ENCODE data around the gene POPDC2. TPM values are rescaled to one million over a fixed set of nuclear protein-coding genes. Genes with fewer than 3 reads are reported as not detected.
A peak's percentile ranks its signal among the peaks of the same experiment; 100 is the strongest.
"Not testable (repeated sequence)": the region's sequence is repeated elsewhere in the genome, so short reads cannot be mapped to it uniquely, and the experiment has no call there.

The POPDC2 gene
- total RNA-seq, 1 experiment from 2014 or later, result 0.15 TPM

GRCh38 chr3:119596398-119596797, 64.0 kb downstream of the POPDC2 start:
- no TSS peak for BruUV-seq (replicated peaks)
- Histone ChIP-seq H3K4me1 (ENCODE audit: control insufficient read depth, insufficient read depth, low read length) (no peaks in the 10 kb centered on the region), H3K36me3 (ENCODE audit: control insufficient read depth, insufficient read depth, low read length) (no peaks in the 10 kb centered on the region), H3K4me3 (ENCODE audit: low read depth in 2 of 2, low read length in 2 of 2) (no peak overlapping the region), H3K27ac (ENCODE audit: low read length) (no peak overlapping the region), H3K27me3 (ENCODE audit: control insufficient read depth, insufficient read depth, low read length) (peaks cover 10% of the 10 kb centered on the region), H3K9me3 (ENCODE audit: control insufficient read depth, insufficient read depth, low read depth, low read length) (no peaks in the 10 kb centered on the region)
- TF ChIP-seq TCF7L2 (IDR thresholded peaks at IDR 0.05; ENCODE audit: low read depth, low read length) (no peak), POLR2AphosphoS5 (IDR thresholded peaks at IDR 0.05; ENCODE audit: low read depth, low read length) (no peak), SIN3A (IDR thresholded peaks at IDR 0.05; ENCODE audit: borderline replicate concordance, insufficient read depth, low read depth, low read length) (no peak), CTCF (IDR thresholded peaks at IDR 0.05) (no peak)
- TF ChIP-seq, protein P1, sequence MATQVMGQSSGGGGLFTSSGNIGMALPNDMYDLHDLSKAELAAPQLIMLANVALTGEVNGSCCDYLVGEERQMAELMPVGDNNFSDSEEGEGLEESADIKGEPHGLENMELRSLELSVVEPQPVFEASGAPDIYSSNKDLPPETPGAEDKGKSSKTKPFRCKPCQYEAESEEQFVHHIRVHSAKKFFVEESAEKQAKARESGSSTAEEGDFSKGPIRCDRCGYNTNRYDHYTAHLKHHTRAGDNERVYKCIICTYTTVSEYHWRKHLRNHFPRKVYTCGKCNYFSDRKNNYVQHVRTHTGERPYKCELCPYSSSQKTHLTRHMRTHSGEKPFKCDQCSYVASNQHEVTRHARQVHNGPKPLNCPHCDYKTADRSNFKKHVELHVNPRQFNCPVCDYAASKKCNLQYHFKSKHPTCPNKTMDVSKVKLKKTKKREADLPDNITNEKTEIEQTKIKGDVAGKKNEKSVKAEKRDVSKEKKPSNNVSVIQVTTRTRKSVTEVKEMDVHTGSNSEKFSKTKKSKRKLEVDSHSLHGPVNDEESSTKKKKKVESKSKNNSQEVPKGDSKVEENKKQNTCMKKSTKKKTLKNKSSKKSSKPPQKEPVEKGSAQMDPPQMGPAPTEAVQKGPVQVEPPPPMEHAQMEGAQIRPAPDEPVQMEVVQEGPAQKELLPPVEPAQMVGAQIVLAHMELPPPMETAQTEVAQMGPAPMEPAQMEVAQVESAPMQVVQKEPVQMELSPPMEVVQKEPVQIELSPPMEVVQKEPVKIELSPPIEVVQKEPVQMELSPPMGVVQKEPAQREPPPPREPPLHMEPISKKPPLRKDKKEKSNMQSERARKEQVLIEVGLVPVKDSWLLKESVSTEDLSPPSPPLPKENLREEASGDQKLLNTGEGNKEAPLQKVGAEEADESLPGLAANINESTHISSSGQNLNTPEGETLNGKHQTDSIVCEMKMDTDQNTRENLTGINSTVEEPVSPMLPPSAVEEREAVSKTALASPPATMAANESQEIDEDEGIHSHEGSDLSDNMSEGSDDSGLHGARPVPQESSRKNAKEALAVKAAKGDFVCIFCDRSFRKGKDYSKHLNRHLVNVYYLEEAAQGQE (IDR thresholded peaks at IDR 0.05; ENCODE audit: insufficient read depth in 1 of 2, low read depth in 2 of 2, low read length in 1 of 2), result no peak
- intact Hi-C loops (cut with micrococcal nuclease; ENCODE audit: unreplicated experiment) (no loop called here), in situ Hi-C loops (cut with HindIII; ENCODE audit: low pct_unique_long_range_greater_than_20kb, low sequenced_read_pairs) (no loop called here)
- POLR2A ChIA-PET, result no interaction called here
- DNase-seq (ENCODE audit: low read depth, low spot score), result no peak
- ATAC-seq, result no peak
- CTCF ChIA-PET, result no interaction called here

DNA sequence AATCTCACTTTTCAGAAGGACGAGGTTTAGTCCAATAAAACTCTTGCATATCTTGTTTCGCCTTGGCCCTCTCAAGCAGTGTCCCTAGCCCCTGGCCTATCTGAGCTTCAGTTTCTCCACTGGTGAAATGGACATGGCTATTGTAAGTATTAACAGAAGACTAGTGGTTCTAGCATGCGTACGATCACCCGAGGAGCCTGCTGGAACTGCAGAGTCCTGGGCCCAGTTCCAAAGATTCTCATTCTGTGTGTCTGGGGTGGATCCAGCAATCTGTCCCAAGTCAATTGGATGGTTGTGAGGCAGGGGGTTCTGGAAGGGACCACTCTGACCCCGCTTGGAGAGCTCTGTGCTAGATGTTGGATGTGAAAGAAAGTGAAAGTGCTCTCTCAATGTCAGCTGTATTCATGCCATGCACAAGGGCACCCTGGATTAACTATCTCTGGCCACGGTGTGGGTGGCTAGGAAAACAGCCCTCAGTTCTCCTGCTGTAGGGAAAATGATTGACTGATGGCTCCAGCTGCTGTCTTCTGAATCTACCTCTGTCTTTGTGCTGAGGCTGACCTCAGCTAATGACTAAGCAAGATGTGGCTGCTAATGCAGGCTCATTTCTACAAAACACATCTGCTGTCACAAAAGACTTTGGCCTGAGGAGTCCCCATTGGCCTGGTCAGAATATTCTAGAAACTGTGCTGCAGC, 64.6 kb downstream of the POPDC2 start:
- Histone ChIP-seq H3K4me3 (ENCODE audit: low read depth in 2 of 2, low read length in 2 of 2) (no peak overlapping the region), H3K27ac (ENCODE audit: low read length) (no peak overlapping the region; the same call in 1 of the 2 replicates), H3K9me3 (ENCODE audit: control insufficient read depth, insufficient read depth, low read depth, low read length) (no peaks in the 10 kb centered on the region), H3K27me3 (ENCODE audit: control insufficient read depth, insufficient read depth, low read length) (peaks cover 10% of the 10 kb centered on the region), H3K36me3 (ENCODE audit: control insufficient read depth, insufficient read depth, low read length) (no peaks in the 10 kb centered on the region), H3K4me1 (ENCODE audit: control insufficient read depth, insufficient read depth, low read length) (no peaks in the 10 kb centered on the region)
- POLR2A ChIA-PET, result no interaction called here
- in situ Hi-C loops (cut with HindIII; ENCODE audit: low pct_unique_long_range_greater_than_20kb, low sequenced_read_pairs) (no loop called here), intact Hi-C loops (cut with micrococcal nuclease; ENCODE audit: unreplicated experiment) (no loop called here)
- TF ChIP-seq SIN3A (IDR thresholded peaks at IDR 0.05; ENCODE audit: borderline replicate concordance, insufficient read depth, low read depth, low read length) (no peak), POLR2AphosphoS5 (IDR thresholded peaks at IDR 0.05; ENCODE audit: low read depth, low read length) (no peak), CTCF (IDR thresholded peaks at IDR 0.05) (no peak), TCF7L2 (IDR thresholded peaks at IDR 0.05; ENCODE audit: low read depth, low read length) (no peak)
- TF ChIP-seq, protein P1 (IDR thresholded peaks at IDR 0.05; ENCODE audit: insufficient read depth in 1 of 2, low read depth in 2 of 2, low read length in 1 of 2), result no peak
- DNase-seq (ENCODE audit: low read depth, low spot score) (no peak), ATAC-seq (0 out of 2 replicates have a peak, but pooled peaks have one; percentile 22)
- BruUV-seq (replicated peaks), result no TSS peak
- CTCF ChIA-PET, result no interaction called here

- BruUV-seq (replicated peaks); DNase-seq (ENCODE audit: low read depth, low spot score); intact Hi-C loops (cut with micrococcal nuclease; ENCODE audit: unreplicated experiment); H3K27ac ChIP-seq (ENCODE audit: low read length); H3K4me1 ChIP-seq (ENCODE audit: control insufficient read depth, insufficient read depth, low read length); in situ Hi-C loops (cut with HindIII; ENCODE audit: low pct_unique_long_range_greater_than_20kb, low sequenced_read_pairs); H3K9me3 ChIP-seq (ENCODE audit: control insufficient read depth, insufficient read depth, low read depth, low read length); H3K4me3 ChIP-seq (ENCODE audit: low read depth in 2 of 2, low read length in 2 of 2); CTCF ChIA-PET; POLR2A ChIA-PET; H3K36me3 ChIP-seq (ENCODE audit: control insufficient read depth, insufficient read depth, low read length); ATAC-seq: not testable (repeated sequence)
- H3K27me3 ChIP-seq (ENCODE audit: control insufficient read depth, insufficient read depth, low read length), result peaks cover 10% of the 10 kb centered on the region
These were observed 65.5 kb downstream of the POPDC2 start for GRCh38 chr3:119594929-119595328.

Measured in Panc1 (cell line).